GM18861 (cell line): ENCODE results near the gene C19orf18.
A peak's percentile ranks its signal among the peaks of the same experiment; 100 is the strongest.
"Not testable (repeated sequence)": the region's sequence is repeated elsewhere in the genome, so short reads cannot be mapped to it uniquely, and the experiment has no call there.

Experiments
- ATAC-seq: cut with Tn5 transposase; IDR thresholded peaks from one replicate; pipeline ENCODE4 v1.9.1; 2021; ENCODE audit not compliant: unreplicated experiment

Gene C19orf18

GRCh38 chr19:57974434-57974833, at the start of gene C19orf18:
Gene C19orf18, minus strand, starts transcription at chr19:57974534. Its CDS starts 102 bp downstream, at chr19:57974432.
- ATAC-seq: no peak

DNA sequence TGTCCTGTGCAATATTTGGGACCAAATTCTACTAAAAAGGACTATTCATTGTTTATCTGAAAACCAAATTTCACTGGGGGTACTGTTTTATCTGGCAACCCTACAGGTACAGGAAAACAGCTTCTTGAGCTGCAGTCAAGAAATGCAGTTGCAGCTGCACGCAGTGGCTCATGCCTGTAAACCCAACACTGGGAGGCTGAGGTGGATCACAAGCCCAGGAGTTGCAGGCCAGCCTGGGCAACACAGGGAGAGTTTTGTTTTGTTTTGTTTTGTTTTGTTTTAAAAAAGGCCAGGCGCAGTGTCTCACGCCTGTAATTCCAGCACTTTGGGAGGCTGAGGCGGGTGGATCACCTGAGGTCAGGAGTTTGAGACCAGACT, 47.9 kb upstream of the C19orf18 start:
- no peak for ATAC-seq

DNA sequence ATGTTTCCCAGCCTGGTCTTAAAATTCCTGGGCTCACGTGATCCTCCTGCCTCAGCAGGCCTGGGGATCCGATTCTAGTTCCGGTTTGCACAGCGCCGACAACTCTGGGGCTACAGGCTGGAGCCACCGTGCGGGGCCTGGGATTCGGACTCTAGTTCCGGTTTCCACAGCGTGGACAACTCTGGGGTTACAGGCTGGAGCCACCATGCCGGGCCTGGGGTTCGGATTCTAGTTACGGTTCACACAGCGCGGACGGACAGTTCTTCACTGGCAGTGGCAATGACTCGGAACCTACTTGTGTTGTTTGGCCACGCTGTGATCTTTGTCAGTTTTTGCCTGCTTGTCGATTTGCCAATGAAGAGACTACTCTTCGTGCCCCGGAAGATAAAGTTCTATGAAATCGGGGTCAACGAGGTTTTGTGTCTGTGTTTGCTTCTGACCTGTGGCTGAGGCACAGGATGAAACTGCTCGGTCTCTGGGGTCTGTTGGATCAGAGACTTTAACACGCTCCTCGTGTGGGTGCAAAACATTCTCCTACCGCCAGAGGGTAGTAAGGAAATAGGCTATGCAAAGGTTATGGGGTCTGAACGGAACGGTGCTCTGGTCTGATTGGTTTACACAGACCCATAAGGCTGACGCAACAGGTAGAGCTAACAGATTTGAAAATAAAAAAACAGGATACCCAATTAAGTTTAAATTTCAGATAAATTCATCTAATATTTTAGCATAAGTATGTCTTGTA, 47.4 kb upstream of the C19orf18 start:
- ATAC-seq: no peak

DNA sequence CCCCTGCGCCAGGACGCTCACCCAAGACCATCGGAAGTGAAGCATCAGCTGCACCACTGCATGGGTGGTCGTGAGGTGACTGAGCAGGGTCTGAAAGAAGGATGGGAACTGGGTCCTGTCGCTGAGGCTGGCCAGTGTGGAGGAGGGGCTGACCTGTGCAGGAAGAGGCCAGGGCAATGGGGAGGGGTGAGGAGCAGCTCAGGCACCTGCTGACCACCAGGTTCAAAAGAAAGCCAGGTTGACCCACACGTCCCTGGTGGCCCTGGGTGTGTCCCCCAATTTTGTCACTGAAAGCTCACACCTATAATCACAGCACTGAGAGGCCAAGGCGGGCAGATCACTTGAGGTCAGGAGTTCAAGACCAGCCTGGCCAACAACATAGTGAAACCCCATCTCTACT, 45.8 kb upstream of the C19orf18 start:
- ATAC-seq: no peak

- no peak for ATAC-seq
Measured at GRCh38 chr19:58014141-58014540, 39.8 kb upstream of the C19orf18 start.

GRCh38 chr19:58010507-58010906, 36.2 kb upstream of the C19orf18 start:
- no peak for ATAC-seq

DNA sequence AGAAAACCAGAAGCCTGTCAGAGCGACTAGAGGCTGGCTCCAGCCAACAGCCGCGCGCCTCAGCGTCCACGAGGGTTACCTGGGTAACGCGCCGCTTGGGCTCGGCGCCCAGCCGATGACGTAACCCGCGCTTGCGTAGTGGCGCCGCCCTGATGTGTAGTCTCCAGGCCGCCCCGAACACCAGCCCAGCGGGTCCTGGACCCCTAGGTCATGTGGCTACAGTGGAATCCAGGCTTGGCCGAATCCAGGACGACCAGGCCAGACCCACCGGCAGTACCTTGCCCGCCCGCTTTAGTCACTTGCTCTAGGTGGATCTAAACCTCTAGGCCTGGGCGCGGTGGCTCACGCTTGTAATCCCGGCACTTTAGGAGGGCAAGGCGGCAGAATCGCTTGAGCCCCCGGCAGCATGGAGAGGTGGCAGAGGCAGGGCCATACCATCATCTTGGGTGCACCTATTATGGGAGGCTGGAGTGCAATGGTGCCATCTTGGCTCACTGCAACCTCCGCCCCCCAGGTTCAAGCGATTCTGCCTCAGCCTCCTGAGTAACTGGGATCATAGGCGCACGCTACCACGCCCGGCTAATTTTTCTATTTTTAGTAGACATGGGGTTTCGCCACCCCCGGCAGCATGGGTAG, 35.5 kb upstream of the C19orf18 start:
- ATAC-seq: peak; percentile 84

DNA sequence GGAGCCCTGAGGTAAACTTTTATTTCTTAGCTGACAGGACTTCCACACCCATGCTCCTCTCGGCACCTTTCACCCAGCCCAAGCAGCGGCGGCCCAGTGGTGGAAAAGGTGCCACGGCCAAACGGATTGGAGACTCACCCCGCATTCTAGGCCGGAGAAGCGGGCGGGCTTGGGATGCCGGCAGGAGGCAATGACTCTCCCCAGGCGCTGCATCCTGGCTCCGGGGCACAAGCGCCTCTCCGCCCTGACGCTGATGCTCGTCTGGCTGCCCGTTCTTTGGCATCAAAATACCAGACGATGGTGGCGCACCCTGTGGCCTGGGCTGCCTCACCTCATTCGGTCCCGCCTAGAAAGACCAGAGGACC, 34.9 kb upstream of the C19orf18 start:
- ATAC-seq: no peak

DNA sequence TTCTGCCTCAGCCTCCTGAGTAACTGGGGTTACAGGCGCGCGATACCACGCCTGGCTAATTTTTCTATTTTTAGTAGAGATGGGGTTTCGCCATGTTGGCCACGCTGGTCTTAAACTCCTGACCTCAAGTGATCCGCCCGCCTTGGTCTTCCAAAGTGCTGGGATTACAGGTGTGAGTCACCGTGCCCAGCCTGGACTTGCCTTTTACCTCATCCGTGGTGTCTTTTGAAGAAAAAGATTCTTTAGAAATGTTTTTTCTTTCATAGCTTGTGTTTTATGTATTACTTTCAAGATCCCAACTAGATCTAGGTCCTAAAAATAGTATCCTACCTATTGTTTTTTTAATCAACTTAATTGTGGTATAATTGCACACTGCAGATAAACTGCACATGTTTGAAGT, 34.5 kb upstream of the C19orf18 start:
- not testable (repeated sequence) for ATAC-seq

DNA sequence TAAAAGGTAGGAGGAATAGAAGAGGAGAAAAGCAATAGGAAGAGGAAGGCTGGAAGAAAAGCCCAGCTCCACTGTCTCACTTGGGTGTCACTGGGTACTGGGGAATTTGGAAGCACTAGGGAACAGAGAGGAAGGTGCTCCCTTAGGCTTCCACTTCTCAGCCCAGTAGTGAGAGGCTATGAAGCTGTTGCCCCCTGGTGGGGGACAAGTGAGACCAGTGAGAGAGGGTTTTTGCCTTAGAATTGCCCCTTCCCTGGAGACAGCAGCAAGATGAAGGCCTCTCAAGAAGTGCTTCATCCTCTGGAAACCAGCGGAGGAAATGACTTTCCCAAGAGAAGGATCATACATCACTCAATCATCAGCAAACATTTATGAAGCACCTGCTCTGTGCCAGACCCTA, 33.0 kb upstream of the C19orf18 start:
- no peak for ATAC-seq

GRCh38 chr19:58003174-58003828, 29.0 kb upstream of the C19orf18 start:
- no peak for ATAC-seq

GRCh38 chr19:58002384-58003173, 28.2 kb upstream of the C19orf18 start, which contains the start of gene ZNF606:
Gene ZNF606, minus strand, starts transcription at chr19:58002820. Its CDS starts 1,501 bp downstream, at chr19:58001319.
- peak; percentile 93 for ATAC-seq

- ATAC-seq: no peak
Measured at GRCh38 chr19:58001895-58002369, 27.6 kb upstream of the C19orf18 start.

GRCh38 chr19:58000677-58001076, 26.3 kb upstream of the C19orf18 start:
- no peak for ATAC-seq

GRCh38 chr19:57992841-57993240, 18.5 kb upstream of the C19orf18 start:
- no peak for ATAC-seq

- ATAC-seq: no peak
Measured at GRCh38 chr19:57978586-57979289, 4.4 kb upstream of the C19orf18 start.

- no peak for ATAC-seq
Measured at GRCh38 chr19:57964761-57965160, 9.6 kb downstream of the C19orf18 start.

GRCh38 chr19:57961785-57962184, 12.5 kb downstream of the C19orf18 start:
- no peak for ATAC-seq

DNA sequence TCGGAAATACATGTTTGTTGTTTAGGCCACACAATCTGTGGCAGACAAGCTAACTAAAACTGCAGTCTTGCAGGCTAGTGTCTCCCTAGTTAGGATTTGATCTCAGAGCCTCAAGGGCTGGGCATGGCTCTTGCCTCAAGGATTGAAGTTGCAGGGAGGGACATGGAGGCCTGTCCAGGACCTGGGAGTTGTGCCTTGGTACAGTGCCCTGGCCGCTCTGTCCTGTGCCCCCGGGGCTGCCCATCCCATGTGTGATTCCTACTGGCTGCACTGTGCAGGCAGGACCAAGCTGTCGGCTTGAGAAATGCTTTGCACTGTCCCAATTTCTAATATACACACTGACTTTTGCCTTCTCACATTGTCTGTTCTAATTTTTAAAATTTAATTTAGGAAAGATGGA, 19.3 kb downstream of the C19orf18 start:
- no peak for ATAC-seq

DNA sequence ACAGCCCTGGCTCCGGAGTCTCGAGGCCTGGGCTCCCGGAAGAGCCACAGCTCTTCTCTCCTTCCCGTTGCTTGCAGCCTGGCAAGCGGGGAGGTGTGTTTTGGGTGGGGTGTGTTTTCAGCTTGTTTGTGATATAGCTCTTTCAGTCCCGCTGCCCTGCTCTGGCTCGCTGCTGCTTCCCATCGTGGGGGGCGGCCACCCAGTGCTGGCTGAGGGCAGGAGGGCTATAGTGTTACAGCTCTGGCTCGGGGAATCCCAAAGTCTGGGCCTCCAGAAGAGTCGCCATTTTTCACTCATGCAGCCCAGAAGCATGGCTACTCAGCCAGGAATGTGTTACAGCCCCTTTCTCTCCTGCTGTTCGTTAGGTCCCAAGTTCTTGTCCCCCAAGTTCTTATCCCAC, 24.6 kb downstream of the C19orf18 start:
- ATAC-seq: no peak

DNA sequence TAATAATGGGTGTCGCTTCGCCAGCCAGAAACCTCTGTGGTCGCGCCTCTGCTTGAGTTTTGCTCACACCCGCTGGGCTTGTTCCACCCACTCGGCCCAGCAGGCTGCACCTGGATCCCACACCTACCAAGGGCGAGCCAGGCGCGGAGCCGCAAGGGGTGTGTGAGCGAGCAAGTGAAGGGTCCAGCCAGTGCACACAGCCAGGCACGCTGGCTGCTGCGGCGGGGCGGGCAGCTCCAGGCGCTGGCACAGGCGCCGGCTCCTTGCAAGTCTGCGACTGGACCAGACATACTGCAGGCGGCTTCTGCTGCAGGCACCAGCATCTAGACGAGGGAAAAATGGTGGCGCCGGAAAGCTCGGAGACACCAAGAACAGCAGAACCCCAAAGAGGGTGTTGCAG, 25.0 kb downstream of the C19orf18 start:
- no peak for ATAC-seq
